CD14-positive monocyte (primary cell): ENCODE results near the gene STRIP1. TPM values are rescaled to one million over a fixed set of nuclear protein-coding genes. Genes with fewer than 3 reads are reported as not detected.
A peak's percentile ranks its signal among the peaks of the same experiment; 100 is the strongest.

ENCODE experiments used
- DNase-seq, 3 donors: peaks; one replicate each; pipeline ENCODE4 v3.0.0-alpha.2; 2011 to 2022
- H2AFZ ChIP-seq: 2 replicates; pipeline ENCODE4 v1.6.0; 2012; ENCODE audit warnings: mild to moderate bottlenecking, low read depth, low read length, inconsistent platforms; ENCODE audit not compliant: insufficient read depth, poor library complexity, severe bottlenecking
- H3K27ac ChIP-seq, 2 donors: 1 replicate in 1 of 2; 2 replicates in 1 of 2; pipeline ENCODE4 v1.5.1; 2012 to 2013; ENCODE audit warnings: low read length in 2 of 2, control low read depth in 1 of 2, inconsistent platforms in 1 of 2, low read depth in 1 of 2, mild to moderate bottlenecking in 1 of 2
- H3K27me3 ChIP-seq, 2 donors: one replicate each; pipeline versions ENCODE4 v1.6.0 to v1.6.1; 2011 to 2013; ENCODE audit warnings: low read length in 2 of 2; ENCODE audit not compliant: control insufficient read depth in 2 of 2, insufficient read depth in 2 of 2
- H3K36me3 ChIP-seq, 2 donors: replicated peaks in 1 of 2; 1 replicate in 1 of 2; 2 replicates in 1 of 2; pipeline versions ENCODE4 v1.5.1 to v1.6.1; 2012 to 2013; ENCODE audit warnings: low read length in 2 of 2, control low read depth in 1 of 2, inconsistent platforms in 1 of 2, mild to moderate bottlenecking in 1 of 2; ENCODE audit not compliant: insufficient read depth in 2 of 2, control insufficient read depth in 1 of 2
- H3K4me1 ChIP-seq, 2 donors: 1 replicate in 1 of 2; 2 replicates in 1 of 2; pipeline versions ENCODE4 v1.5.1 to v1.6.1; 2012 to 2013; ENCODE audit warnings: low read length in 2 of 2, control low read depth in 1 of 2, inconsistent platforms in 1 of 2, mild to moderate bottlenecking in 1 of 2, moderate library complexity in 1 of 2; ENCODE audit not compliant: insufficient read depth in 2 of 2, control insufficient read depth in 1 of 2
- H3K4me2 ChIP-seq: replicated peaks from 2 replicates; pipeline ENCODE3; 2012; ENCODE audit warnings: low read length, moderate library complexity, mild to moderate bottlenecking; ENCODE audit not compliant: poor library complexity, severe bottlenecking; ENCODE audit errors: extremely low read depth
- H3K4me3 ChIP-seq, 3 experiments: fragments of 200-600 bp in 1 of 3; sonication (generic) in 1 of 3; replicated peaks in 1 of 3; 1 replicate in 2 of 3; 2 replicates in 1 of 3; pipeline ENCODE4 v1.5.1; 2011 to 2013; ENCODE audit warnings: low read length in 3 of 3, mild to moderate bottlenecking in 3 of 3, control low read depth in 2 of 3, low read depth in 2 of 3, inconsistent platforms in 1 of 3, moderate library complexity in 1 of 3
- H3K79me2 ChIP-seq: 2 replicates; pipeline ENCODE4 v1.6.0; 2012; ENCODE audit warnings: mild to moderate bottlenecking, control low read depth, inconsistent platforms, low read length, moderate library complexity; ENCODE audit not compliant: insufficient read depth
- H3K9ac ChIP-seq: 2 replicates; pipeline ENCODE4 v1.6.0; 2017; ENCODE audit warnings: low read length, mild to moderate bottlenecking; ENCODE audit not compliant: insufficient read depth, poor library complexity, severe bottlenecking
- H3K9me3 ChIP-seq, 2 donors: replicated peaks in 1 of 2; 1 replicate in 1 of 2; 2 replicates in 1 of 2; pipeline versions ENCODE4 v1.5.1 to v1.6.1; 2012 to 2013; ENCODE audit warnings: low read length in 2 of 2, control low read depth in 1 of 2; ENCODE audit not compliant: control insufficient read depth in 1 of 2, insufficient read depth in 1 of 2
- H4K20me1 ChIP-seq: 2 replicates; pipeline ENCODE4 v1.6.0; 2012; ENCODE audit warnings: mild to moderate bottlenecking, low read length, control low read depth, moderate library complexity; ENCODE audit not compliant: insufficient read depth
- H3K27ac Mint-ChIP-seq, 7 donors: one replicate each; pipeline ENCODE4 v1.8.0; 2020; ENCODE audit warnings: mild to moderate bottlenecking in 7 of 7, mixed read lengths in 7 of 7, moderate library complexity in 6 of 7, inconsistent platforms in 2 of 7
- H3K27me3 Mint-ChIP-seq, 3 donors: one replicate each; pipeline ENCODE4 v1.8.0; 2021 to 2022; ENCODE audit warnings: low read depth in 3 of 3, mild to moderate bottlenecking in 3 of 3, mixed read lengths in 3 of 3, moderate library complexity in 3 of 3, inconsistent platforms in 1 of 3
- H3K36me3 Mint-ChIP-seq, 2 donors: one replicate each; pipeline ENCODE4 v1.8.0; 2020; ENCODE audit warnings: mixed read lengths in 2 of 2, inconsistent platforms in 1 of 2, mild to moderate bottlenecking in 1 of 2
- H3K4me1 Mint-ChIP-seq: one replicate; pipeline ENCODE4 v1.8.0; 2020; ENCODE audit warnings: mild to moderate bottlenecking, mixed read lengths
- H3K4me3 Mint-ChIP-seq, 2 donors: one replicate each; pipeline ENCODE4 v1.8.0; 2020; ENCODE audit warnings: mild to moderate bottlenecking in 2 of 2, mixed read lengths in 2 of 2, moderate library complexity in 1 of 2
- H3K9me3 Mint-ChIP-seq, 7 donors: one replicate each; pipeline ENCODE4 v1.8.0; 2020 to 2022; ENCODE audit warnings: mixed read lengths in 7 of 7, mild to moderate bottlenecking in 6 of 7, moderate library complexity in 6 of 7, inconsistent platforms in 2 of 7
- WGBS: methylation state at CpG from one replicate; pipeline ENCODE4 v1.1.5; 2013; ENCODE audit warnings: missing lambda C conversion rate; ENCODE audit not compliant: insufficient coverage; 5-methylcytosine and 5-hydroxymethylcytosine counted together
- intact Hi-C, 2 donors: fragments of 100-400 bp; cut with micrococcal nuclease; formaldehyde crosslinking; loops; one replicate each; pipeline versions ENCODE4 v1.15.0 to v1.15.1; 2023
- polyA plus RNA-seq, 3 donors: library from polyadenylated mRNA; depleted of rRNA in 1 of 3; unstranded in 2 of 3; stranded (reverse) in 1 of 3; fragments of 300-500 nt in 2 of 3; fragments of >200 nt in 1 of 3; fragmentation: Illumina TruSeq in 2 of 3; gene quantifications; 1 replicate in 2 of 3; 2 replicates in 1 of 3; pipeline ENCODE4 v1.2.3, GENCODE V29; 2012 to 2021
- TF ChIP-seq, protein P1 (sequence below): fragments of 200-600 bp; IDR thresholded peaks from one replicate; pipeline ENCODE4 v1.8.0; 2022; ENCODE audit warnings: antibody characterized with exemption, mild to moderate bottlenecking

The STRIP1 gene
- polyA plus RNA-seq, 3 donors, result 8.9 to 33.6 (median 11.0) TPM

GRCh38 chr1:110062612-110063011 lies 28.2 kb downstream of the STRIP1 start:
- TF ChIP-seq, protein P1, sequence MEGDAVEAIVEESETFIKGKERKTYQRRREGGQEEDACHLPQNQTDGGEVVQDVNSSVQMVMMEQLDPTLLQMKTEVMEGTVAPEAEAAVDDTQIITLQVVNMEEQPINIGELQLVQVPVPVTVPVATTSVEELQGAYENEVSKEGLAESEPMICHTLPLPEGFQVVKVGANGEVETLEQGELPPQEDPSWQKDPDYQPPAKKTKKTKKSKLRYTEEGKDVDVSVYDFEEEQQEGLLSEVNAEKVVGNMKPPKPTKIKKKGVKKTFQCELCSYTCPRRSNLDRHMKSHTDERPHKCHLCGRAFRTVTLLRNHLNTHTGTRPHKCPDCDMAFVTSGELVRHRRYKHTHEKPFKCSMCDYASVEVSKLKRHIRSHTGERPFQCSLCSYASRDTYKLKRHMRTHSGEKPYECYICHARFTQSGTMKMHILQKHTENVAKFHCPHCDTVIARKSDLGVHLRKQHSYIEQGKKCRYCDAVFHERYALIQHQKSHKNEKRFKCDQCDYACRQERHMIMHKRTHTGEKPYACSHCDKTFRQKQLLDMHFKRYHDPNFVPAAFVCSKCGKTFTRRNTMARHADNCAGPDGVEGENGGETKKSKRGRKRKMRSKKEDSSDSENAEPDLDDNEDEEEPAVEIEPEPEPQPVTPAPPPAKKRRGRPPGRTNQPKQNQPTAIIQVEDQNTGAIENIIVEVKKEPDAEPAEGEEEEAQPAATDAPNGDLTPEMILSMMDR, result no peak
- H3K4me2 ChIP-seq, result no peak overlapping the region
- peaks cover 0 to 9% of the 10 kb centered on the region in 2 donors for H3K9me3 ChIP-seq
- intact Hi-C loops, result no loop called here
- peaks cover 13% of the 10 kb centered on the region for H4K20me1 ChIP-seq
- H2AFZ ChIP-seq, result no peak overlapping the region
- no CpG with 5 or more reads among the region's 2 CpGs for WGBS
- H3K36me3 ChIP-seq, result peaks cover 0 to 14% of the 10 kb centered on the region in 2 donors
- no peaks in the 10 kb centered on the region for H3K79me2 ChIP-seq
- no peak for DNase-seq
- Mint-ChIP-seq H3K27me3 (peaks cover 28 to 33% (median 33%) of the 10 kb centered on the region in 3 donors), H3K36me3 (peaks cover 32 to 37% of the 10 kb centered on the region in 2 donors), H3K4me3 (no peak overlapping the region), H3K4me1 (peaks cover 10% of the 10 kb centered on the region), H3K27ac (peak overlapping the region in 1 of 7 donors; percentile 49), H3K9me3 (peaks cover 0 to 5% (median 0%) of the 10 kb centered on the region in 7 donors)
- no peak overlapping the region for H3K4me3 ChIP-seq
- peaks cover 10 to 25% of the 10 kb centered on the region in 2 donors for H3K27me3 ChIP-seq
- peaks cover 10 to 12% of the 10 kb centered on the region in 2 donors for H3K4me1 ChIP-seq
- H3K27ac ChIP-seq, result no peak overlapping the region
- H3K9ac ChIP-seq, result no peak overlapping the region

DNA sequence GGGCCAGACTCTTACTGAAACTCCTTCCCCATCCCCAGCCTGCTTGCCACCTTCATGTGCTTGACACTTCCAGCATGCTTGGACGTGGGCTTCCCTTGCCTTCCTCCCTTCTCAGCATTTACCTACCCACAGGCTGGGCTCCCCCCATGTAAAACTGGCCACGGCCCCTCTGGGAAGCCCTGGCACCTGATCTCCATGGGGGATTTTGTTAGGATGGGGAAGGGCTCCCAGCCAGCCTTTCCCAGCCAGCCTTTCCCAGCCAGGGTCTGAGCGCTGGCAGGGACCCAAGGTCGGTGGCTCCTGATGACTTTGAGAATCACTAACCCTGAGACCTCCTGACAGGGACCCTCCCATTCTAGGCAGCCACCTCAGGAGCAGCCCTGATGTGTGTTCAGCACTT lies 29.4 kb downstream of the STRIP1 start:
- DNase-seq, result no peak
- no peaks in the 10 kb centered on the region for H3K79me2 ChIP-seq
- H3K9ac ChIP-seq, result no peak overlapping the region
- 71% methylated on average over 2 of the region's 4 CpGs for WGBS
- H3K4me3 ChIP-seq, result no peak overlapping the region
- H3K36me3 Mint-ChIP-seq, result peaks cover 22 to 33% of the 10 kb centered on the region in 2 donors
- H3K4me3 Mint-ChIP-seq, result no peak overlapping the region
- TF ChIP-seq, protein P1, result no peak
- H3K27me3 ChIP-seq, result peaks cover 18 to 36% of the 10 kb centered on the region in 2 donors
- no peak overlapping the region for H3K27ac ChIP-seq
- no peak overlapping the region for H3K4me2 ChIP-seq
- H3K27ac Mint-ChIP-seq, result peak overlapping the region in 3 of 7 donors; percentile 7 to 68 (median 36)
- H4K20me1 ChIP-seq, result peaks cover 5% of the 10 kb centered on the region
- H3K4me1 ChIP-seq, result peaks cover 14 to 16% of the 10 kb centered on the region in 2 donors
- no peak overlapping the region for H2AFZ ChIP-seq
- H3K27me3 Mint-ChIP-seq, result peaks cover 40 to 45% (median 44%) of the 10 kb centered on the region in 3 donors
- H3K9me3 Mint-ChIP-seq, result peaks cover 0 to 12% (median 4%) of the 10 kb centered on the region in 7 donors
- intact Hi-C loops, result no loop called here
- peaks cover 0 to 3% of the 10 kb centered on the region in 2 donors for H3K36me3 ChIP-seq
- H3K9me3 ChIP-seq, result peaks cover 0 to 12% of the 10 kb centered on the region in 2 donors
- peaks cover 13% of the 10 kb centered on the region for H3K4me1 Mint-ChIP-seq
